ENCODE data around the gene TRMT5.

- TF ChIP-seq, protein P1, sequence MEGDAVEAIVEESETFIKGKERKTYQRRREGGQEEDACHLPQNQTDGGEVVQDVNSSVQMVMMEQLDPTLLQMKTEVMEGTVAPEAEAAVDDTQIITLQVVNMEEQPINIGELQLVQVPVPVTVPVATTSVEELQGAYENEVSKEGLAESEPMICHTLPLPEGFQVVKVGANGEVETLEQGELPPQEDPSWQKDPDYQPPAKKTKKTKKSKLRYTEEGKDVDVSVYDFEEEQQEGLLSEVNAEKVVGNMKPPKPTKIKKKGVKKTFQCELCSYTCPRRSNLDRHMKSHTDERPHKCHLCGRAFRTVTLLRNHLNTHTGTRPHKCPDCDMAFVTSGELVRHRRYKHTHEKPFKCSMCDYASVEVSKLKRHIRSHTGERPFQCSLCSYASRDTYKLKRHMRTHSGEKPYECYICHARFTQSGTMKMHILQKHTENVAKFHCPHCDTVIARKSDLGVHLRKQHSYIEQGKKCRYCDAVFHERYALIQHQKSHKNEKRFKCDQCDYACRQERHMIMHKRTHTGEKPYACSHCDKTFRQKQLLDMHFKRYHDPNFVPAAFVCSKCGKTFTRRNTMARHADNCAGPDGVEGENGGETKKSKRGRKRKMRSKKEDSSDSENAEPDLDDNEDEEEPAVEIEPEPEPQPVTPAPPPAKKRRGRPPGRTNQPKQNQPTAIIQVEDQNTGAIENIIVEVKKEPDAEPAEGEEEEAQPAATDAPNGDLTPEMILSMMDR (IDR thresholded peaks at IDR 0.05): no peak
- no peak for TF ChIP-seq POLR2A (IDR thresholded peaks at IDR 0.05)
These were observed 15.5 kb downstream of the TRMT5 start for GRCh38 chr14:60965402-60965801.

All from uterus (tissue), 2 donors.